ENCODE results near the gene SIDT1.

DNA sequence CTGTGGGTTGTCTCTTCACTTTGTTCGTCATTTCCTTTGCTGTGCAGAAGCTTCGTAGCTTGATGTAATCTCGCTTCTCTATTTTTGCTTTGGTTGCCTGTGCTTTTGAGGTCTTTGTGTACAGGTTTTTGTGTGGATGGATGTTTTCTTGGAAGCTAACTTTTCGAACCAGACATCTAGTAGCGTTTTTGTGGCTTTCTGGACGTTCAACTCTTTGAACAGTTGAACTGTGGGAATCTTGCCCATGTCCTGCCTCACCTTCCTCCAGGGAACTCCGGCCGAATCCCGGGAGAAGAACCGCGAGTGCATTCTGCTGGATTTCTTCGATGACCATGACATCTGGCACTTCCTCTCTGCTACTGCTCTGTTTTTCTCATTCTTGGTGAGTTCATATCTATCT, 93.5 kb downstream of the SIDT1 start:
- TF ChIP-seq, protein P1, sequence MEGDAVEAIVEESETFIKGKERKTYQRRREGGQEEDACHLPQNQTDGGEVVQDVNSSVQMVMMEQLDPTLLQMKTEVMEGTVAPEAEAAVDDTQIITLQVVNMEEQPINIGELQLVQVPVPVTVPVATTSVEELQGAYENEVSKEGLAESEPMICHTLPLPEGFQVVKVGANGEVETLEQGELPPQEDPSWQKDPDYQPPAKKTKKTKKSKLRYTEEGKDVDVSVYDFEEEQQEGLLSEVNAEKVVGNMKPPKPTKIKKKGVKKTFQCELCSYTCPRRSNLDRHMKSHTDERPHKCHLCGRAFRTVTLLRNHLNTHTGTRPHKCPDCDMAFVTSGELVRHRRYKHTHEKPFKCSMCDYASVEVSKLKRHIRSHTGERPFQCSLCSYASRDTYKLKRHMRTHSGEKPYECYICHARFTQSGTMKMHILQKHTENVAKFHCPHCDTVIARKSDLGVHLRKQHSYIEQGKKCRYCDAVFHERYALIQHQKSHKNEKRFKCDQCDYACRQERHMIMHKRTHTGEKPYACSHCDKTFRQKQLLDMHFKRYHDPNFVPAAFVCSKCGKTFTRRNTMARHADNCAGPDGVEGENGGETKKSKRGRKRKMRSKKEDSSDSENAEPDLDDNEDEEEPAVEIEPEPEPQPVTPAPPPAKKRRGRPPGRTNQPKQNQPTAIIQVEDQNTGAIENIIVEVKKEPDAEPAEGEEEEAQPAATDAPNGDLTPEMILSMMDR (IDR thresholded peaks at IDR 0.05) = no peak
- no peak for TF ChIP-seq POLR2A (IDR thresholded peaks at IDR 0.05)
